ENCODE measurements around the gene RABGEF1.

RABGEF1 gene

GRCh38 chr7:66860767-66861166 lies 120.2 kb downstream of the RABGEF1 start:
- POLR2A ChIA-PET: no interaction called here
- no peak for DNase-seq (ENCODE audit: extremely low spot score)
- TF ChIP-seq SUZ12 (IDR thresholded peaks at IDR 0.05) (no peak), FOXK2 (IDR thresholded peaks at IDR 0.05) (no peak), ELF4 (IDR thresholded peaks at IDR 0.05) (no peak), HDGF (IDR thresholded peaks at IDR 0.05; ENCODE audit: borderline replicate concordance) (no peak), PKNOX1 (IDR thresholded peaks at IDR 0.05) (no peak)
- CTCF ChIA-PET: no interaction called here

Measured in HEK293T (cell line).